Measurements from ENCODE around the gene CLIP2.

Gene CLIP2

GRCh38 chr7:74280985-74281384 is 8.2 kb upstream of the CLIP2 start:
- Histone ChIP-seq H3F3A (ENCODE audit: insufficient read depth, low read length) (no peaks in the 10 kb centered on the region), H3K27me3 (replicated peaks; ENCODE audit: insufficient read depth, low read length) (no peaks in the 10 kb centered on the region), H3K27ac (ENCODE audit: low read length) (no peak overlapping the region), H3K4me1 (ENCODE audit: low read length) (peaks cover 4% of the 10 kb centered on the region; the same call in 1 of the 2 replicates), H3K79me2 (ENCODE audit: low read length) (no peaks in the 10 kb centered on the region), H2AFZ (ENCODE audit: low read length) (no peak overlapping the region), H4K20me1 (ENCODE audit: insufficient read depth, low read length) (no peaks in the 10 kb centered on the region), H3K4me3 (ENCODE audit: low read length) (no peak overlapping the region), H3K4me2 (ENCODE audit: low read depth, low read length) (no peak overlapping the region), H3K9me3 (replicated peaks; ENCODE audit: insufficient read depth, low read length) (no peaks in the 10 kb centered on the region), H3K36me3 (replicated peaks; ENCODE audit: insufficient read depth, low read length) (no peaks in the 10 kb centered on the region), H3K9me2 (replicated peaks; ENCODE audit: insufficient read depth, low read length) (no peaks in the 10 kb centered on the region), H3K9ac (ENCODE audit: low read length) (no peak overlapping the region)
- no peak for DNase-seq
- TF ChIP-seq EZH2phosphoT487 (IDR thresholded peaks at IDR 0.05; ENCODE audit: low read length) (no peak), CTCF (IDR thresholded peaks at IDR 0.05; ENCODE audit: low read length) (no peak), EZH2 (optimal IDR thresholded peaks at IDR 0.05; ENCODE audit: low read depth, low read length) (no peak)

GRCh38 chr7:74282748-74283459 is 6.3 kb upstream of the CLIP2 start:
- DNase-seq: no peak
- H3K27ac ChIP-seq (ENCODE audit: low read length): no peak overlapping the region
- no peak for TF ChIP-seq EZH2 (optimal IDR thresholded peaks at IDR 0.05; ENCODE audit: low read depth, low read length)
- TF ChIP-seq EZH2phosphoT487 (IDR thresholded peaks at IDR 0.05; ENCODE audit: low read length): no peak
- TF ChIP-seq CTCF (IDR thresholded peaks at IDR 0.05; ENCODE audit: low read length): no peak
- no peaks in the 10 kb centered on the region for H4K20me1 ChIP-seq (ENCODE audit: insufficient read depth, low read length)
- peaks cover 4% of the 10 kb centered on the region; the same call in 1 of the 2 replicates for H3K4me1 ChIP-seq (ENCODE audit: low read length)
- no peaks in the 10 kb centered on the region for H3K36me3 ChIP-seq (replicated peaks; ENCODE audit: insufficient read depth, low read length)
- H3K27me3 ChIP-seq (replicated peaks; ENCODE audit: insufficient read depth, low read length): 0 out of 2 replicates have a peak, but pooled peaks cover 2% of the 10 kb centered on the region
- H3K9ac ChIP-seq (ENCODE audit: low read length): no peak overlapping the region
- no peaks in the 10 kb centered on the region for H3K9me2 ChIP-seq (replicated peaks; ENCODE audit: insufficient read depth, low read length)
- H3K4me2 ChIP-seq (ENCODE audit: low read depth, low read length): no peak overlapping the region
- H3K9me3 ChIP-seq (replicated peaks; ENCODE audit: insufficient read depth, low read length): no peaks in the 10 kb centered on the region
- H3K79me2 ChIP-seq (ENCODE audit: low read length): no peaks in the 10 kb centered on the region
- no peak overlapping the region for H2AFZ ChIP-seq (ENCODE audit: low read length)
- H3K4me3 ChIP-seq (ENCODE audit: low read length): no peak overlapping the region
- H3F3A ChIP-seq (ENCODE audit: insufficient read depth, low read length): no peaks in the 10 kb centered on the region

GRCh38 chr7:74283858-74284447 is 5.3 kb upstream of the CLIP2 start:
- Histone ChIP-seq H2AFZ (ENCODE audit: low read length) (no peak overlapping the region), H3K9me3 (replicated peaks; ENCODE audit: insufficient read depth, low read length) (no peaks in the 10 kb centered on the region), H4K20me1 (ENCODE audit: insufficient read depth, low read length) (no peaks in the 10 kb centered on the region), H3K4me2 (ENCODE audit: low read depth, low read length) (no peak overlapping the region), H3K36me3 (replicated peaks; ENCODE audit: insufficient read depth, low read length) (no peaks in the 10 kb centered on the region), H3K4me1 (ENCODE audit: low read length) (peaks cover 8% of the 10 kb centered on the region), H3K4me3 (ENCODE audit: low read length) (no peak overlapping the region), H3K9ac (ENCODE audit: low read length) (no peak overlapping the region), H3K27ac (ENCODE audit: low read length) (no peak overlapping the region), H3F3A (ENCODE audit: insufficient read depth, low read length) (no peaks in the 10 kb centered on the region), H3K27me3 (replicated peaks; ENCODE audit: insufficient read depth, low read length) (0 out of 2 replicates have a peak, but pooled peaks cover 6% of the 10 kb centered on the region), H3K79me2 (ENCODE audit: low read length) (no peaks in the 10 kb centered on the region), H3K9me2 (replicated peaks; ENCODE audit: insufficient read depth, low read length) (no peaks in the 10 kb centered on the region)
- TF ChIP-seq EZH2 (optimal IDR thresholded peaks at IDR 0.05; ENCODE audit: low read depth, low read length) (no peak), EZH2phosphoT487 (IDR thresholded peaks at IDR 0.05; ENCODE audit: low read length) (no peak), CTCF (IDR thresholded peaks at IDR 0.05; ENCODE audit: low read length) (no peak)
- DNase-seq: no peak

Measured in MM.1S (cell line).